ENCODE results near the gene TMEM52. TPM values are rescaled to one million over a fixed set of nuclear protein-coding genes. Genes with fewer than 3 reads are reported as not detected.

TMEM52 gene
- polyA plus RNA-seq, 1 of the 3 experiments (the other 2 are of a cell fraction), result 4.8 TPM

GRCh38 chr1:1964811-1965210 lies 45.7 kb upstream of the TMEM52 start (continued):
- TF ChIP-seq GATA2 (CRISPR knock-in tag; IDR thresholded peaks at IDR 0.05), result no peak
- no peak for TF ChIP-seq FOXM1 (IDR thresholded peaks at IDR 0.05; ENCODE audit: low read depth)
- TF ChIP-seq RAD21 (IDR thresholded peaks at IDR 0.05; ENCODE audit: low read length), result no peak

- 69% methylated on average over 16 of the region's 17 CpGs for WGBS (ENCODE audit: low lambda C conversion rate)
- Histone ChIP-seq H3K36me3 (replicated peaks in 1 of 2; ENCODE audit: control insufficient read depth in 1 of 2, insufficient read depth in 2 of 2, low read length in 1 of 2) (no peaks in the 10 kb centered on the region), H3K4me2 (no peak overlapping the region), H3K9me3 (no peaks in the 10 kb centered on the region), H3K9ac (no peak overlapping the region), H3K27ac (ENCODE audit: low read depth in 2 of 2, low read length in 1 of 2) (no peak overlapping the region), H3K4me3 (ENCODE audit: low read depth in 2 of 2, low read length in 1 of 2) (no peak overlapping the region), H3F3A (replicated peaks; ENCODE audit: insufficient read depth) (no peaks in the 10 kb centered on the region), H3K79me2 (ENCODE audit: insufficient read depth) (no peaks in the 10 kb centered on the region), H3K9me2 (no peaks in the 10 kb centered on the region), H4K20me1 (ENCODE audit: insufficient read depth) (no peaks in the 10 kb centered on the region), H2AFZ (ENCODE audit: low read depth) (no peak overlapping the region), H3K27me3 (ENCODE audit: insufficient read depth) (no peaks in the 10 kb centered on the region), H3K4me1 (ENCODE audit: control insufficient read depth in 1 of 2, insufficient read depth in 2 of 2, low read depth in 1 of 2, low read length in 1 of 2) (peaks cover 0 to 5% of the 10 kb centered on the region in 2 experiments; a peak in 1 of 4 replicates)
- DNase-seq, result no peak
- CTCF ChIA-PET, result interaction anchor here (5.1 to 10.4 kb wide), 2 partner anchors 21 to 80 kb away, joined by 58 to 268 read pairs; no protein-coding TSS in a partner anchor
- TF ChIP-seq PBX3 (IDR thresholded peaks at IDR 0.05) (no peak), NFIC (IDR thresholded peaks at IDR 0.05; ENCODE audit: borderline replicate concordance) (no peak), NRF1 (IDR thresholded peaks at IDR 0.05; ENCODE audit: low read depth, low read length) (no peak), RFX5 (IDR thresholded peaks at IDR 0.05; ENCODE audit: low read length) (no peak), RCOR1 (IDR thresholded peaks at IDR 0.05; ENCODE audit: low read length) (no peak), RAD21 (IDR thresholded peaks at IDR 0.05; ENCODE audit: low read length) (no peak), TEAD4 (IDR thresholded peaks at IDR 0.05; ENCODE audit: borderline replicate concordance, insufficient read depth) (no peak), GABPA (IDR thresholded peaks at IDR 0.05; ENCODE audit: low read depth) (no peak), CTCF (IDR thresholded peaks at IDR 0.05) (no peak), TCF12 (IDR thresholded peaks at IDR 0.05) (no peak), CHD2 (IDR thresholded peaks at IDR 0.05; ENCODE audit: low read length, partially characterized antibody) (no peak), FOXJ3 (CRISPR knock-in tag; IDR thresholded peaks at IDR 0.05) (no peak), USF1 (IDR thresholded peaks at IDR 0.05; ENCODE audit: borderline replicate concordance, low read depth) (no peak), FOSL2 (IDR thresholded peaks at IDR 0.05; ENCODE audit: borderline replicate concordance, low read depth) (no peak), POLR2AphosphoS5 (IDR thresholded peaks at IDR 0.05; ENCODE audit: low read depth, low read length) (no peak), RXRA (IDR thresholded peaks at IDR 0.05; ENCODE audit: borderline replicate concordance, low read depth) (no peak), TAF1 (IDR thresholded peaks at IDR 0.05; ENCODE audit: borderline replicate concordance, low read depth, low read length) (no peak)
- TF ChIP-seq, protein P1, sequence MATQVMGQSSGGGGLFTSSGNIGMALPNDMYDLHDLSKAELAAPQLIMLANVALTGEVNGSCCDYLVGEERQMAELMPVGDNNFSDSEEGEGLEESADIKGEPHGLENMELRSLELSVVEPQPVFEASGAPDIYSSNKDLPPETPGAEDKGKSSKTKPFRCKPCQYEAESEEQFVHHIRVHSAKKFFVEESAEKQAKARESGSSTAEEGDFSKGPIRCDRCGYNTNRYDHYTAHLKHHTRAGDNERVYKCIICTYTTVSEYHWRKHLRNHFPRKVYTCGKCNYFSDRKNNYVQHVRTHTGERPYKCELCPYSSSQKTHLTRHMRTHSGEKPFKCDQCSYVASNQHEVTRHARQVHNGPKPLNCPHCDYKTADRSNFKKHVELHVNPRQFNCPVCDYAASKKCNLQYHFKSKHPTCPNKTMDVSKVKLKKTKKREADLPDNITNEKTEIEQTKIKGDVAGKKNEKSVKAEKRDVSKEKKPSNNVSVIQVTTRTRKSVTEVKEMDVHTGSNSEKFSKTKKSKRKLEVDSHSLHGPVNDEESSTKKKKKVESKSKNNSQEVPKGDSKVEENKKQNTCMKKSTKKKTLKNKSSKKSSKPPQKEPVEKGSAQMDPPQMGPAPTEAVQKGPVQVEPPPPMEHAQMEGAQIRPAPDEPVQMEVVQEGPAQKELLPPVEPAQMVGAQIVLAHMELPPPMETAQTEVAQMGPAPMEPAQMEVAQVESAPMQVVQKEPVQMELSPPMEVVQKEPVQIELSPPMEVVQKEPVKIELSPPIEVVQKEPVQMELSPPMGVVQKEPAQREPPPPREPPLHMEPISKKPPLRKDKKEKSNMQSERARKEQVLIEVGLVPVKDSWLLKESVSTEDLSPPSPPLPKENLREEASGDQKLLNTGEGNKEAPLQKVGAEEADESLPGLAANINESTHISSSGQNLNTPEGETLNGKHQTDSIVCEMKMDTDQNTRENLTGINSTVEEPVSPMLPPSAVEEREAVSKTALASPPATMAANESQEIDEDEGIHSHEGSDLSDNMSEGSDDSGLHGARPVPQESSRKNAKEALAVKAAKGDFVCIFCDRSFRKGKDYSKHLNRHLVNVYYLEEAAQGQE (IDR thresholded peaks at IDR 0.05; ENCODE audit: low read depth, low read length), result no peak
- TF ChIP-seq, protein P2, sequence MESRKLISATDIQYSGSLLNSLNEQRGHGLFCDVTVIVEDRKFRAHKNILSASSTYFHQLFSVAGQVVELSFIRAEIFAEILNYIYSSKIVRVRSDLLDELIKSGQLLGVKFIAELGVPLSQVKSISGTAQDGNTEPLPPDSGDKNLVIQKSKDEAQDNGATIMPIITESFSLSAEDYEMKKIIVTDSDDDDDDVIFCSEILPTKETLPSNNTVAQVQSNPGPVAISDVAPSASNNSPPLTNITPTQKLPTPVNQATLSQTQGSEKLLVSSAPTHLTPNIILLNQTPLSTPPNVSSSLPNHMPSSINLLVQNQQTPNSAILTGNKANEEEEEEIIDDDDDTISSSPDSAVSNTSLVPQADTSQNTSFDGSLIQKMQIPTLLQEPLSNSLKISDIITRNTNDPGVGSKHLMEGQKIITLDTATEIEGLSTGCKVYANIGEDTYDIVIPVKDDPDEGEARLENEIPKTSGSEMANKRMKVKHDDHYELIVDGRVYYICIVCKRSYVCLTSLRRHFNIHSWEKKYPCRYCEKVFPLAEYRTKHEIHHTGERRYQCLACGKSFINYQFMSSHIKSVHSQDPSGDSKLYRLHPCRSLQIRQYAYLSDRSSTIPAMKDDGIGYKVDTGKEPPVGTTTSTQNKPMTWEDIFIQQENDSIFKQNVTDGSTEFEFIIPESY (IDR thresholded peaks at IDR 0.05; ENCODE audit: borderline replicate concordance, low read depth), result no peak
- TF ChIP-seq, protein P3, sequence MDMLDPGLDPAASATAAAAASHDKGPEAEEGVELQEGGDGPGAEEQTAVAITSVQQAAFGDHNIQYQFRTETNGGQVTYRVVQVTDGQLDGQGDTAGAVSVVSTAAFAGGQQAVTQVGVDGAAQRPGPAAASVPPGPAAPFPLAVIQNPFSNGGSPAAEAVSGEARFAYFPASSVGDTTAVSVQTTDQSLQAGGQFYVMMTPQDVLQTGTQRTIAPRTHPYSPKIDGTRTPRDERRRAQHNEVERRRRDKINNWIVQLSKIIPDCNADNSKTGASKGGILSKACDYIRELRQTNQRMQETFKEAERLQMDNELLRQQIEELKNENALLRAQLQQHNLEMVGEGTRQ (IDR thresholded peaks at IDR 0.05; ENCODE audit: borderline replicate concordance, low read depth, low read length), result no peak
- POLR2A ChIA-PET, result no interaction called here
Observed at GRCh38 chr1:1963570-1963969, 44.5 kb upstream of the TMEM52 start.

Measured in SK-N-SH (cell line).